H1 (cell line): Measurements from ENCODE around the gene DOK6. TPM values are rescaled to one million over a fixed set of nuclear protein-coding genes. Genes with fewer than 3 reads are reported as not detected.

Experiments
- CTCF ChIA-PET: fragments of 300-600 bp; sonication (Branson Sonifier 250); formaldehyde crosslinking; loops from one replicate; lab custom pipeline; 2021; ENCODE audit not compliant: partially characterized antibody; lab: Charles Lee
- POLR2A ChIA-PET: fragments of 300-600 bp; sonication (Branson Sonifier 250); formaldehyde crosslinking; loops from one replicate; lab custom pipeline; 2021; ENCODE audit warnings: inconsistent platforms; ENCODE audit not compliant: partially characterized antibody; lab: Charles Lee
- DNase-seq, 2 experiments: peaks; one replicate each; pipeline versions ENCODE4 v3.0.0 to v3.0.0-alpha.2; 2010 to 2022; ENCODE audit warnings: low spot score in 2 of 2, low read depth in 1 of 2, mixed read lengths in 1 of 2
- FAIRE-seq: peaks from 2 replicates; lab custom pipeline; 2011; peaks lifted over from hg19 to GRCh38; lab: Jason Lieb, UNC
- H2AFZ ChIP-seq: 2 replicates; pipeline ENCODE4 v1.8.1; 2012; ENCODE audit warnings: low read length, inconsistent platforms
- H2AK5ac ChIP-seq: 2 replicates; pipeline ENCODE4 v1.6.1; 2013; ENCODE audit warnings: low read depth, low read length
- H2BK120ac ChIP-seq: replicated peaks from 2 replicates; pipeline ENCODE3; 2013; ENCODE audit warnings: low read depth, low read length, inconsistent platforms
- H2BK12ac ChIP-seq: 2 replicates; pipeline ENCODE4 v1.6.1; 2013; ENCODE audit warnings: low read depth, low read length
- H2BK15ac ChIP-seq: 2 replicates; pipeline ENCODE4 v1.6.1; 2013; ENCODE audit warnings: low read length
- H2BK20ac ChIP-seq: 2 replicates; pipeline ENCODE4 v1.6.1; 2013; ENCODE audit warnings: low read length
- H2BK5ac ChIP-seq: 2 replicates; pipeline ENCODE4 v1.6.1; 2013; ENCODE audit warnings: low read depth, low read length
- H3K14ac ChIP-seq: 2 replicates; pipeline ENCODE4 v1.6.1; 2013; ENCODE audit warnings: inconsistent platforms; ENCODE audit not compliant: insufficient read length
- H3K18ac ChIP-seq: 2 replicates; pipeline ENCODE4 v1.6.1; 2013; ENCODE audit warnings: low read length; ENCODE audit errors: extremely low read depth
- H3K23ac ChIP-seq: 2 replicates; pipeline ENCODE4 v1.6.1; 2013; ENCODE audit warnings: inconsistent platforms; ENCODE audit not compliant: insufficient read length
- H3K23me2 ChIP-seq: 2 replicates; pipeline ENCODE4 v1.6.1; 2013; ENCODE audit warnings: low read depth, low read length
- H3K27ac ChIP-seq: 2 replicates; pipeline ENCODE4 v1.6.1; 2011; ENCODE audit warnings: low read depth, low read length, inconsistent platforms
- H3K27me3 ChIP-seq, 4 experiments: replicated peaks in 1 of 4; 1 replicate in 1 of 4; 2 replicates in 3 of 4; pipeline versions ENCODE4 v1.6.1 to v1.8.1; 2011 to 2013; ENCODE audit warnings: low read length in 3 of 4, mild to moderate bottlenecking in 3 of 4, inconsistent platforms in 2 of 4, mixed read lengths in 2 of 4, moderate library complexity in 1 of 4; ENCODE audit not compliant: control insufficient read depth in 3 of 4, insufficient read depth in 3 of 4; ENCODE audit errors: extremely low read depth in 1 of 4
- H3K36me3 ChIP-seq, 4 experiments: 2 replicates each; pipeline versions ENCODE4 v1.6.1 to v1.8.1; 2011 to 2013; ENCODE audit warnings: mild to moderate bottlenecking in 4 of 4, low read length in 3 of 4, moderate library complexity in 2 of 4, control low read depth in 1 of 4, inconsistent platforms in 1 of 4; ENCODE audit not compliant: insufficient read depth in 4 of 4, control insufficient read depth in 2 of 4
- H3K4ac ChIP-seq: replicated peaks from 2 replicates; pipeline ENCODE3; 2013; ENCODE audit warnings: low read length, low read depth, mixed read lengths, inconsistent platforms; ENCODE audit not compliant: insufficient read length
- H3K4me1 ChIP-seq, 4 experiments: replicated peaks in 1 of 4; 1 replicate in 1 of 4; 2 replicates in 3 of 4; pipeline versions ENCODE4 v1.6.1 to v1.8.1; 2011 to 2013; ENCODE audit warnings: low read length in 3 of 4, inconsistent platforms in 2 of 4, mixed read lengths in 1 of 4; ENCODE audit not compliant: insufficient read depth in 4 of 4, control insufficient read depth in 3 of 4
- H3K4me2 ChIP-seq, 2 experiments: 2 replicates each; pipeline versions ENCODE4 v1.6.1 to v1.8.1; 2011 to 2013; ENCODE audit warnings: low read depth in 2 of 2, low read length in 2 of 2, control low read depth in 1 of 2, inconsistent platforms in 1 of 2, mild to moderate bottlenecking in 1 of 2; ENCODE audit not compliant: insufficient read depth in 1 of 2
- H3K4me3 ChIP-seq, 4 experiments: fragments of 200-600, 300-600 bp in 1 of 4; sonication (generic), shearing (Covaris generic), sonication (Bioruptor Twin) in 1 of 4; 2 replicates each; pipeline versions ENCODE4 v1.5.1 to v1.8.1; 2011 to 2016; ENCODE audit warnings: low read length in 4 of 4, low read depth in 3 of 4, control low read depth in 2 of 4, inconsistent platforms in 2 of 4, mild to moderate bottlenecking in 2 of 4, mixed read lengths in 1 of 4, moderate library complexity in 1 of 4; ENCODE audit not compliant: insufficient read depth in 2 of 4; ENCODE audit errors: extremely low read depth in 1 of 4
- H3K56ac ChIP-seq: replicated peaks from 2 replicates; pipeline ENCODE3; 2013; ENCODE audit warnings: low read depth, mild to moderate bottlenecking, mixed read lengths, low read length, inconsistent platforms; ENCODE audit not compliant: insufficient read length
- H3K79me1 ChIP-seq: 2 replicates; pipeline ENCODE4 v1.6.1; 2013; ENCODE audit warnings: low read depth, low read length, control low read depth
- H3K79me2 ChIP-seq, 2 experiments: 2 replicates each; pipeline versions ENCODE4 v1.6.1 to v1.8.1; 2012 to 2013; ENCODE audit warnings: low read length in 2 of 2, mild to moderate bottlenecking in 2 of 2, inconsistent platforms in 1 of 2; ENCODE audit not compliant: insufficient read depth in 2 of 2, control insufficient read depth in 1 of 2
- H3K9ac ChIP-seq, 4 experiments: replicated peaks in 1 of 4; 1 replicate in 1 of 4; 2 replicates in 3 of 4; pipeline versions ENCODE4 v1.6.1 to v1.8.1; 2011 to 2013; ENCODE audit warnings: low read depth in 3 of 4, low read length in 3 of 4, control low read depth in 2 of 4, mild to moderate bottlenecking in 2 of 4, moderate library complexity in 2 of 4, inconsistent platforms in 1 of 4; ENCODE audit errors: extremely low read depth in 1 of 4
- H3K9me3 ChIP-seq, 2 experiments: 2 replicates each; pipeline versions ENCODE4 v1.6.1 to v1.8.1; 2012 to 2013; ENCODE audit warnings: mild to moderate bottlenecking in 2 of 2, moderate library complexity in 2 of 2, control low read depth in 1 of 2, inconsistent platforms in 1 of 2, low read depth in 1 of 2, low read length in 1 of 2, mixed read lengths in 1 of 2; ENCODE audit not compliant: insufficient read depth in 2 of 2
- H4K20me1 ChIP-seq, 2 experiments: replicated peaks in 1 of 2; 2 replicates each; pipeline versions ENCODE3 to v1.8.1; 2011 to 2013; ENCODE audit warnings: inconsistent platforms in 2 of 2, low read length in 2 of 2, mild to moderate bottlenecking in 1 of 2; ENCODE audit not compliant: insufficient read depth in 2 of 2, control insufficient read depth in 1 of 2
- H4K5ac ChIP-seq: 2 replicates; pipeline ENCODE4 v1.6.1; 2013; ENCODE audit warnings: low read length, low read depth, mixed read lengths, inconsistent platforms; ENCODE audit not compliant: insufficient read length
- H4K8ac ChIP-seq: 2 replicates; pipeline ENCODE4 v1.8.0; 2013; ENCODE audit warnings: mild to moderate bottlenecking, moderate library complexity, low read length, inconsistent platforms; ENCODE audit not compliant: insufficient read depth; ENCODE audit errors: extremely low read depth
- H4K91ac ChIP-seq: replicated peaks from 2 replicates; pipeline ENCODE3; 2013; ENCODE audit warnings: low read length, mixed read lengths, inconsistent platforms; ENCODE audit not compliant: insufficient read length
- ASH2L ChIP-seq: fragments of 200-600, 300-600 bp; sonication (generic); IDR thresholded peaks from one replicate; pipeline ENCODE4 v1.7.1; 2017; ENCODE audit warnings: low read length
- BCL11A ChIP-seq, 2 experiments: IDR thresholded peaks; one replicate each; pipeline ENCODE4 v1.6.1; 2011; ENCODE audit warnings: low read depth in 2 of 2, low read length in 2 of 2, mild to moderate bottlenecking in 2 of 2
- BRCA1 ChIP-seq: IDR thresholded peaks from 2 replicates; pipeline ENCODE4 v1.6.1; 2012; ENCODE audit warnings: low read depth, low read length, improper control_type of control experiment
- CBX5 ChIP-seq: fragments of 300-800, 300-1000 bp; sonication (generic); IDR thresholded peaks from 2 replicates; pipeline ENCODE4 v1.7.1; 2016; ENCODE audit warnings: antibody characterized with exemption, low read length, low read depth
- EP300 ChIP-seq, 2 experiments: IDR thresholded peaks; 1 replicate in 1 of 2; 2 replicates in 1 of 2; pipeline ENCODE4 v1.6.1; 2011 to 2012; ENCODE audit warnings: low read depth in 2 of 2, low read length in 2 of 2, mild to moderate bottlenecking in 2 of 2, borderline replicate concordance in 1 of 2, inconsistent platforms in 1 of 2, moderate library complexity in 1 of 2
- HDAC2 ChIP-seq, 2 experiments: fragments of 300-600 bp in 1 of 2; sonication (generic) in 1 of 2; IDR thresholded peaks; 2 replicates each; pipeline ENCODE4 v1.6.1; 2011 to 2012; ENCODE audit warnings: low read depth in 2 of 2, low read length in 2 of 2, mild to moderate bottlenecking in 2 of 2, moderate library complexity in 2 of 2, borderline replicate concordance in 1 of 2, inconsistent platforms in 1 of 2
- KDM5A ChIP-seq: fragments of 200-600 bp; IDR thresholded peaks from 2 replicates; pipeline ENCODE4 v1.7.1; 2012; ENCODE audit warnings: mild to moderate bottlenecking, low read length, inconsistent platforms, mixed read lengths
- NANOG ChIP-seq: IDR thresholded peaks from 2 replicates; pipeline ENCODE4 v1.6.1; 2011; ENCODE audit warnings: low read length, low read depth, mild to moderate bottlenecking, inconsistent platforms; ENCODE audit not compliant: insufficient read depth, poor library complexity, severe bottlenecking
- NRF1 ChIP-seq: IDR thresholded peaks from 2 replicates; pipeline ENCODE4 v1.6.1; 2011; ENCODE audit warnings: mild to moderate bottlenecking, low read depth, low read length, improper control_type of control experiment
- RFX5 ChIP-seq: IDR thresholded peaks from 2 replicates; pipeline ENCODE4 v1.6.1; 2011; ENCODE audit warnings: low read depth, low read length, improper control_type of control experiment, borderline replicate concordance
- SP2 ChIP-seq: IDR thresholded peaks from 2 replicates; pipeline ENCODE4 v1.6.1; 2012; ENCODE audit warnings: mild to moderate bottlenecking, low read length, inconsistent platforms
- WGBS, 2 experiments: shearing (Covaris generic) in 1 of 2; methylation state at CpG; one replicate each; pipeline versions ENCODE4 v1.1.6 to v1.1.7; 2013 to 2015; ENCODE audit warnings: low lambda C conversion rate in 2 of 2, mixed read lengths in 2 of 2, inconsistent platforms in 1 of 2, low coverage in 1 of 2, missing lambda C conversion rate in 1 of 2; ENCODE audit not compliant: insufficient replicate concordance in 2 of 2, insufficient coverage in 1 of 2, insufficient read length in 1 of 2; ENCODE audit errors: extremely low coverage in 1 of 2, missing lambda C conversion rate in 1 of 2; 5-methylcytosine and 5-hydroxymethylcytosine counted together
- polyA plus RNA-seq, 7 experiments: library from polyadenylated mRNA; depleted of rRNA in 3 of 7; stranded (reverse) in 5 of 7; unstranded in 2 of 7; fragments of >200 nt in 5 of 7; fragments of 200-250 nt in 2 of 7; gene quantifications; 1 replicate in 5 of 7; 2 replicates in 1 of 7; 4 replicates in 1 of 7; pipeline versions ENCODE4 v1.2.1 to v1.2.3, GENCODE V29; 2011 to 2013; ENCODE audit warnings: missing spikeins in 2 of 7, mixed read lengths in 2 of 7
- total RNA-seq: library from RNA; stranded (reverse); fragmentation: NEBNext Ultra II Directional; extraction: Animal tissue kit (Norgen Biotek cat#: 25700); gene quantifications from 2 replicates; pipeline ENCODE4 v1.2.1, GENCODE V29; 2021

Gene DOK6
- total and polyA plus RNA-seq, 2 of the 8 experiments (the other 6 are each of a cell fraction or from before 2014, with no cell fraction given) = 0.33 to 0.50 TPM

- CTCF ChIA-PET = no interaction called here
- H2BK20ac ChIP-seq = no peak overlapping the region
- no peak overlapping the region for H3K4ac ChIP-seq
- no peak overlapping the region for H2BK15ac ChIP-seq
- TF ChIP-seq NANOG (no peak), KDM5A (no peak), SP2 (no peak), BCL11A (IDR thresholded peaks at IDR 0.05; ENCODE audit: low read depth in 2 of 2, low read length in 2 of 2) (no peak), HDAC2 (IDR thresholded peaks at IDR 0.05; ENCODE audit: borderline replicate concordance in 1 of 2, low read depth in 2 of 2, low read length in 2 of 2) (no peak), ASH2L (no peak), CBX5 (no peak), BRCA1 (no peak), RFX5 (no peak), EP300 (IDR thresholded peaks at IDR 0.05; ENCODE audit: borderline replicate concordance in 1 of 2, low read depth in 2 of 2, low read length in 2 of 2) (no peak), NRF1 (no peak)
- no peak overlapping the region for H2BK5ac ChIP-seq
- 92% methylated on average over 2 of the region's 2 CpGs; no CpG with 5 or more reads in 1 of the 2 experiments for WGBS, 2 experiments
- no peaks in the 10 kb centered on the region for H3K23me2 ChIP-seq
- no peak for FAIRE-seq
- H3K27me3 ChIP-seq = no peaks in the 10 kb centered on the region; a peak in 1 of 7 replicates
- no peak overlapping the region for H3K9ac ChIP-seq
- no peaks in the 10 kb centered on the region for H3K79me1 ChIP-seq
- H4K5ac ChIP-seq = no peak overlapping the region
- H3K4me2 ChIP-seq = no peak overlapping the region
- DNase-seq = no peak
- POLR2A ChIA-PET = no interaction called here
- no peak overlapping the region for H3K27ac ChIP-seq
- H3K4me3 ChIP-seq = no peak overlapping the region
- H4K8ac ChIP-seq = no peak overlapping the region
- H3K36me3 ChIP-seq = no peaks in the 10 kb centered on the region
- H3K79me2 ChIP-seq = no peaks in the 10 kb centered on the region
- no peak overlapping the region for H2AFZ ChIP-seq
- peaks cover 10 to 17% of the 10 kb centered on the region in 2 experiments; a peak in 2 of 4 replicates for H3K9me3 ChIP-seq
- no peaks in the 10 kb centered on the region for H3K4me1 ChIP-seq
- H2BK120ac ChIP-seq = no peak overlapping the region
- H4K20me1 ChIP-seq = no peaks in the 10 kb centered on the region
- no peak overlapping the region for H2BK12ac ChIP-seq
- H2AK5ac ChIP-seq = no peak overlapping the region
- H3K23ac ChIP-seq = no peak overlapping the region
- no peak overlapping the region for H4K91ac ChIP-seq
- no peak overlapping the region for H3K18ac ChIP-seq
- no peak overlapping the region for H3K56ac ChIP-seq
- H3K14ac ChIP-seq = no peak overlapping the region
Measured at GRCh38 chr18:69491576-69491975, 90.9 kb downstream of the DOK6 start.
